Left hindlimb (tissue), 1 donor: ENCODE measurements around the gene PLD6.

Experiments used
- DNase-seq: peaks from one replicate; pipeline ENCODE4 v3.0.0-alpha.2; 2018

Gene PLD6

DNA sequence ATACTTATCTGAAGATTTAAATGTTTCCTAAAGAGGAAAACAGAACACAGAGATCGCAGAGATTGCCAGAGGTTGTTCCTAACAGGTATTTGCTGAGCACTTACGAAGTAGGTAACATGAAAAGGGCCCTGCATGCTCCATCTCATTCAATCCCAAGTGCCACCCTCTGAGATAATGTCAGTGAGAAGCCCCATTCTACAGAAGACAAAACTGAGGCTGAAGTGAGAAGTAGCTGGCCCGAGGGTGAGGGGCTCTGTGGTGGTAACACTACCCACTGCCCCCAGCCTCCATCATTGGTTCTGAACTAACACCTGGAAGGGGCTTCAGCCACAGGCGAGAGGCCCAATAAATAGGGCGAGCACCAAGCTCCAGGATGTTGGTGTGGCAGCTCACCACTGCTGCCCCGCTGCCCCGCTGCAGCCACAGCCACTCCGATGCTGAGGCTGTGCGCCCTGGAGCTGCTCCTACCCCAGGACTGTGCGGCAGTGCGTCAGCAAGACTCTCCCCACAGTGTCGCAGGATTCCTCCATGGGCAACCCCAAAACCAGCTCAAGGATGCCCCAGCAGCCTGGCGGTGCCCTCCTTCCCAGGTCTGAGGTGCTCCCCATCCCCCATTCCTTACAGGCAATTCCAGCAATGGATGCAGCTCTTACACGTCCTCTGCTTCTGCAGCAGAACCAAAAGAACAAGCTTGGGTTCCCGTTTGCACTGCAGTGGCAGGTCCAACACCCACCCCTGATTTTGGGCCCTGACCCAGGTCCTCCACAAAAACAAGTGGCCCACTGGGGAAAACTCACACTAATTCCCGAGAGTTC lies 20.5 kb upstream of the PLD6 start:
- DNase-seq, result no peak

DNA sequence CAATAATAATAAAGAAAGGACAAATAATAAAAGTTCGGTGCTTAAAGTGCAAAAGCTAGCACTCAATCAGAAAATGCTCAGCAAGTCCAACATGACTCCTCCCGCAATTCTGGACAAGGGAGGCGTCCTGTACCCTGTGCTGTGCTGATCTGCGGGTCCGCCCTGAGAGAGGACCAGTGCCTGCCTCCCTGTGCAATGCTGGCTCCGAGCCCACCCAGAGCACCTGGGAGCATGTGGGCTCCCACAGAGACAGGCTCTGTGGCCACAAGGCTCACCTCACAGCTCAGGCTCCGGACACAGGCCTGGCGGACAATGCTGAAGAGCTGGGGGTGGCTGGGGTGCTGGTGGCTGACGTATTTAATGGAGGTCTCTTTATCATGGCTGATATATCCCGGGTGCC lies 19.8 kb upstream of the PLD6 start:
- DNase-seq, result no peak

- no peak for DNase-seq
Observed at GRCh38 chr17:17224137-17224536, 18.0 kb upstream of the PLD6 start.

GRCh38 chr17:17223736-17224135 lies 17.6 kb upstream of the PLD6 start:
- no peak for DNase-seq

DNA sequence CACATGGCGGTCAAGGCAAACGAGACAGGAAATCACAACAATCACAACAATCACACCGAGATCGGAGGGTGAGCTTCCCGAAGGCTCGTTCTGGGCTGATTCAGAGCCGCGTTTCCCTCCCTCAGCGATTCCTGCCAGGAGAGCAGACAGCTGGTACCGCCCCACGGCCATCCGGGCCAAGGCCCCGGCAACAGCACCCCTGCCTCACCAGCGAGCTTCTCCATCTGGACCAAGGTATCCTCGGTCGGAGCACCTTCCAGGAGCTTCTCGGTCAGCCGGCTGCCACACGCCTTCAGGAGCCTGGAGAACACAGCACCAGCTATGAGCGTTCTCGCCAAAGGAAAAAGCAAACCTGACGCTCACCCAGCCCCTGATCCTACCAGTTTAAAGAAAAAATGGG lies 15.2 kb upstream of the PLD6 start:
- no peak for DNase-seq

DNA sequence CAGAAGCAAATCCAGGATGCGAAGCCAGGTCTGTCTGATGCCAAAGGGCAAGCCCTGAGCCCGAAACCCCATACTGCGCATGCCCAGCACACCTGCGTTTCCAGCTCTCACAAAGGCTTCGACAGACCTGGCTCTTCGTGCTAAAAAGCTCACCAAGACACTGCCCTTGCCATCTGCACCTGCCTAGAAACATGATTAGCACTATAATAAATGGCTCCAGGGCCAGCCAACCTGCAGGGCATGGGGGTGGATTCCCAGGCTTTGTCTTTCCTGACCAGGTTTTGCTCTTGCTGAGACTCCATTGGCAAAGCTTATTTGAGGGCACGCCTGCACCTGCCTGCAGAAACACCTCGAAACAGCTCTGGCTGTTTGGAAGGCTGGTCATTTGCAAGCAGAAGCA lies 14.4 kb upstream of the PLD6 start:
- no peak for DNase-seq

GRCh38 chr17:17217995-17218394 lies 11.9 kb upstream of the PLD6 start:
- DNase-seq, result no peak

- no peak for DNase-seq
Observed at GRCh38 chr17:17216776-17217175, 10.6 kb upstream of the PLD6 start.

GRCh38 chr17:17216236-17216635 lies 10.1 kb upstream of the PLD6 start:
- no peak for DNase-seq

DNA sequence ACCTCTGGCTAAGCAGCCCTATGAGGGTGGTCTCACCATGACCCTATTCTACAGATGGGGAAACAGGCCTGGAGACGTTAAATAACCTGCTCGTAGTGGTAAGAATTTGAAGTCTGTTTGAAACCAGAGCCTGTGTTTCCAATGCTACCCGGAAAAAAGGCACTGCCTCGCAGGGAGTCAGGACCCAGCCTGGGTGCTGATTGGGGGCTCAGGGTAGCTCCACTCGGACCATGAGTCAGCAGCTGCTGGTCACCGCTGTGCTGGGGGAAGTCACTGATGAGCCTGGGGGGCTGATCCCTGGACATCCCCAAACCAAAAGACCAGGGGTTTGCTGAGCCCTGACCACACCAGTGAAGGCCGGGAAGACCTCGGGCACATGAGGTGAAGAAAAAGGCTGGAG lies 9.4 kb upstream of the PLD6 start:
- no peak for DNase-seq

DNA sequence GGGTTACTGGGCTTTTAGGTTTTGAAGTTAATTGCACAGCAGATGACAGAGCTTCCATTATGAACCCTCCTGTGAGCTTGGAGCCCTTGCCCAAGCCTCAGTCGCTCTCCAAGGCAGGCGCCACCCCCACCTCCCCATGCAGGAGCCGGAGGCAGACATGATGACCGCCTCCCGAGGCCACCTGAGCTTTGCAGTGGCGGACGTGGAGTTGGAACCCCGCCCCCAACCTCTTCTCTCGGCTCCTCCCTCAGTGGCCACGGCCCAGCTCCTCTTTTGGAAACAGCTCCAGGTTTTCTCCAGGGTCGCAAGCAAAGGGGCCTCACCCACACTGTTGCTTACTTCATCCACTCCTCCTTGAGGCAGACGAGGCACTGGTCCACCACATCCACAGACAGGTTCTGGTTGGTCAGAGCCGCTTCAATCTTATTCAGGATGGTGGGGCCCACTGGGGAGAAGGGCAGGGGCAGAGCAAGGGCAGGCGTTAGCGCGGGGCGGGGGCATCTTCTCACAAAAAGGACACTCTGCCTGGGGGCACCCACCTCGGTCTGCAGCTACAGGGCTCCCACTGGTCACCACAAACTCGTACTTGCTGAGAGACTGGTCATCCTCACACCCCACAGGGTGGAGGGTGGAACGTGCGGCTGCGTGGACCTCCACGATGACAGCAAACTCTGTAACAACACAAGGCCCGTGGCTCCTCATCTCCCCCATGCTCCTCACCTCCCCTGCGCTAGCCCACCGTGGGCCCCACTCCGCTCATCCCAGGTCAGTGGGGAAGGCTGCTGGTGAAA lies 8.7 kb upstream of the PLD6 start:
- no peak for DNase-seq

DNA sequence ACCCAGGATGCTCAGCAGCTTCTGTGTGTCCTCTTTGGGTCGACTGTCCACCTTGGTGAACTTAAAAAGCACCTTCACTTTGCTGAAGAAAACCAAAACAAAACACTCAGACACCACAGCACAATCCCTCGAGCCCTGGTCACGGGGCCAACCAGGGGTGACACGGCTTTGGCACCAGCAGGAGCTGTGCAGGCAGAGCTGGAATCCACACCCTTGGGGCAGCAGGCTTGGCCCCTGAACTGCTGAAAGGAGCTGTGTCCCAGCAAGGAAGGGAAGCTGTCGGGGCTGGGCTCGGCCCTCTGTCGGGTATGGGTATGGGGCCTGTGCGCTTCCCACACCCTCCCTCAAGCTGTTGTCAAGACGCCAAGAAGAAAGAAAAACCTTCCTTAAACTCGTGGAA lies 7.6 kb upstream of the PLD6 start:
- DNase-seq, result no peak

DNA sequence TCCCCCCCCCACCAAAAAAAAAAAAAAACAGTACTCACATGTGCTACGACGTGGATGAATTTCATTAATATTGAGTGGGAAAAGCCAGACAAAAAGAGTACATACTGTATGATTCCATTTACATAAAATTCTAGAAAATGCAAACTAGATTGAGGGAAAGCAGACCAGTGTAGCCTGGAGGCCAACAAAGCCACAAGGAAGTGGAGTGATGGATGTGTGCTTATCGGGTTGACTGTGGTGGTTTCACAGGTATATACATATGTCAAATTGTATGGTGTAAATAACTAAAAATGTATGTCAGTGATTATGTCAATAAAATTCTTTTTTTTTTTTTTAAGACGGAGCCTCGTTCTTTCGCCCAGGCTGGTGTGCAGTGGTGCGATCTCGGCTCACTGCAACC lies 1.9 kb upstream of the PLD6 start:
- DNase-seq, result no peak

- no peak for DNase-seq
Observed at GRCh38 chr17:17206913-17207335, 791 bp upstream of the PLD6 start.

- DNase-seq, result peak; percentile 70
Observed at GRCh38 chr17:17205368-17206123, 587 bp downstream of the PLD6 start.

DNA sequence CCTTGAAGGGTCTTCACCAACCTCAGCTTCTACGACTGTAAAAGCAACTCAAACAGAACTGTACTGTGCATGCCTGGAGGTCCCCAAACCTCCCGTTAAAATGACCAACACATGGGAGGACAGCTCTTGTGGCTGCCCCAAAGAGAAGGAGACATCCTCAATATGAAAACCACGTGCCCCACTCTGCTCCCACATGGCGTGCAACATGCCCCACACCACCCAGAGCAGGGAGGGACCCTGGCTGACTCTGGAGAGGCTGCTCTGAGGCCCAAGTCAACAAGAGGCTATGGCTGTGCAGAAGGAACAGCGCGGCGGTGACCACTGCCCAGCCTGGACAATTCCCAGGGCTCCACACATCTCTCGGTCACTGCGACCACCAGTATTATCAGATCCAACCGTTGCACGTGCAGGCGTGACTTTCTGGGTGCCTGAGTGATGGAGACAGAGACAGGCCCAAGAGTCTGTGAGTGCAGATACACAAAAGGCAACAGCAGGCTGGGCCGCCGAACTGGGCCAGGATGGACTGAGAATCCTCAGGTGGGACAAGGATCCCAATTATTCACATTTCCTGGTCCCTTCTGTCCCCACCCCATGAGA lies 1.4 kb downstream of the PLD6 start:
- DNase-seq, result no peak

DNA sequence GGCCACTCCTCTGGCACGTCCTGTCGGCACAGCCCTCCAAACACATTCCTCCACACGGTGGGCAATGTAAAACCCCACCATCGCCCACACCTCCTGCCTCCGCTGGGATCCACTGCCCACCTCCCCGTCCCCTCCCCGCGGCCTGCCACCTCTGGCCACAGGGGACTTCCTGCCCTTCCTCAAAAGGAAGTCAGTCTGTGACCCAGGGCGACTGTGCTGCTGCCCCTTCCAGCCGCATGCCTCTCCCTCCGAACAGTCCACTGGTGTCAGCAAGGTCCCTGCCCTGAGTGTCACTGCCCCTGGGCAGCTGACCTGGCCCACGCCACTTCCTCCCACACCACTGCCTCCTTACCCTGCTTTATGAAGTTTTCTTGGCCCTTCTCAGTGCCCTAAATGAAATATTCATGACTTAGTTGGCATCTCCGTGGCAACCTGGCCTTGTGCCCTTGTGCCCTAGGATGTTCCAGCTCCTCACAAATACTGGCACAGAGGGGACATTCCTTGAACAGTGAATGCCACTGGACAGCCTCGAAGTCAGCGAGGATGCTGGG lies 2.0 kb downstream of the PLD6 start:
- DNase-seq, result no peak

GRCh38 chr17:17203173-17203730 lies 2.9 kb downstream of the PLD6 start:
- no peak for DNase-seq

GRCh38 chr17:17201907-17202306 lies 4.2 kb downstream of the PLD6 start:
- no peak for DNase-seq

GRCh38 chr17:17201271-17201670 lies 4.9 kb downstream of the PLD6 start:
- DNase-seq, result no peak

DNA sequence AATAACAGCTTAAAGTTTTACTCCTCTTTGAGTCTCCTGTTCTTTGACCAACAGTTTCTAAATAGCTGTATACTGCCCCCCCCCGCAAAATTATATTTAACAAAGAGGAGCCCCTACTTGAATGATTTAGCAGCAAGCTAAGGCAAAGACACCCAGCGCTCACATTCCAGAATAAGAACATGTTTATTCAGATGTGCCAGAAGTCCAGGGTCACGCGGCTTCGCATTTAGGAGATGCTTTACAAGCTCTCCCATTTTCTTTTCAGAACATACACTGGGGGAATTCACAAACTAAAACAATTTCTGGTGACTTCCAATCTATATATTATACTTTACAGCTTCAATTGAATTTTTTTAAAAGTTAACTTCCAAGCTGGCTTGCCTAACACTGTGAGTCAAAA lies 5.3 kb downstream of the PLD6 start:
- DNase-seq, result no peak

GRCh38 chr17:17200311-17200710 lies 5.8 kb downstream of the PLD6 start:
- no peak for DNase-seq

GRCh38 chr17:17198281-17198680 lies 7.9 kb downstream of the PLD6 start:
- DNase-seq, result no peak
